ENCODE data around the gene MACROD1.

MACROD1 gene

GRCh38 chr11:63951779-63952536 lies 214.0 kb downstream of the MACROD1 start:
- DNase-seq (ENCODE audit: low spot score) = no peak

Data from AG08396 (cell line).